Endometrial microvascular endothelial cells (primary cell): Measurements from ENCODE around the gene KARS1. TPM values are rescaled to one million over a fixed set of nuclear protein-coding genes. Genes with fewer than 3 reads are reported as not detected.

ENCODE experiments used
- in situ Hi-C: cut with HindIII; loops from 2 replicates; pipeline ENCODE4 v1.10.0; 2017; ENCODE audit warnings: low sequenced_read_pairs, low pct_unique_long_range_greater_than_20kb; ENCODE audit errors: inconsistent ontology term
- total RNA-seq: library from RNA; depleted of rRNA; stranded (reverse); fragments of >200 nt; gene quantifications from one replicate; pipeline ENCODE4 v1.2.3, GENCODE V29; 2015; ENCODE audit errors: inconsistent ontology term

The KARS1 gene
- total RNA-seq = 218 TPM

GRCh38 chr16:75647492-75648264 lies at the start of gene KARS1, which contains the start of gene TERF2IP:
KARS1 (minus strand) TSS chr16:75647665; CDS start chr16:75647639, 26 bp downstream.
TERF2IP (plus strand) TSS chr16:75647773; CDS start chr16:75647883, 110 bp downstream.
- in situ Hi-C loops = no loop called here

GRCh38 chr16:75695708-75696107 lies 48.2 kb upstream of the KARS1 start:
- in situ Hi-C loops = no loop called here

GRCh38 chr16:75687361-75687760 lies 39.9 kb upstream of the KARS1 start:
- in situ Hi-C loops = no loop called here

- in situ Hi-C loops = no loop called here
Measured at GRCh38 chr16:75682308-75682707, 34.8 kb upstream of the KARS1 start.

GRCh38 chr16:75679366-75679765 lies 31.9 kb upstream of the KARS1 start:
- in situ Hi-C loops = no loop called here

- in situ Hi-C loops = no loop called here
Measured at GRCh38 chr16:75676909-75677308, 29.4 kb upstream of the KARS1 start, which contains the start of gene CPHXL2. CPHXL2 (minus strand) TSS chr16:75677009; CDS start chr16:75676999, 10 bp downstream.

GRCh38 chr16:75667503-75667902 lies 20.0 kb upstream of the KARS1 start:
- in situ Hi-C loops = no loop called here

GRCh38 chr16:75660726-75661302 lies 13.3 kb upstream of the KARS1 start:
- in situ Hi-C loops = no loop called here

- in situ Hi-C loops = no loop called here
Measured at GRCh38 chr16:75660321-75660720, 12.9 kb upstream of the KARS1 start.

- in situ Hi-C loops = no loop called here
Measured at GRCh38 chr16:75658175-75658574, 10.7 kb upstream of the KARS1 start.

GRCh38 chr16:75653922-75654321 lies 6.5 kb upstream of the KARS1 start:
- in situ Hi-C loops = no loop called here

GRCh38 chr16:75648265-75649076 lies 1.0 kb upstream of the KARS1 start:
- in situ Hi-C loops = no loop called here

GRCh38 chr16:75647112-75647491 lies 363 bp downstream of the KARS1 start:
- in situ Hi-C loops = no loop called here

GRCh38 chr16:75644240-75645012 lies 3.0 kb downstream of the KARS1 start:
- in situ Hi-C loops = no loop called here

GRCh38 chr16:75640598-75640997 lies 6.9 kb downstream of the KARS1 start:
- in situ Hi-C loops = no loop called here

GRCh38 chr16:75635036-75635435 lies 12.4 kb downstream of the KARS1 start:
- in situ Hi-C loops = no loop called here

GRCh38 chr16:75632857-75633256 lies 14.6 kb downstream of the KARS1 start:
- in situ Hi-C loops = no loop called here

GRCh38 chr16:75630052-75630451 lies 17.4 kb downstream of the KARS1 start:
- in situ Hi-C loops = no loop called here

GRCh38 chr16:75629132-75629531 lies 18.3 kb downstream of the KARS1 start:
- in situ Hi-C loops = no loop called here
